Muscle of leg (tissue), 11 donors: ENCODE results near the gene ABTB2. TPM values are rescaled to one million over a fixed set of nuclear protein-coding genes. Genes with fewer than 3 reads are reported as not detected.

ENCODE experiments used
- DNase-seq: peaks from one replicate; pipeline ENCODE4 v3.0.0; 2013
- H3K27ac ChIP-seq: one replicate; pipeline ENCODE4 v1.5.1; 2013; ENCODE audit warnings: mild to moderate bottlenecking, low read length, control low read depth
- H3K27me3 ChIP-seq: one replicate; pipeline ENCODE4 v1.6.1; 2013; ENCODE audit warnings: low read length; ENCODE audit not compliant: control insufficient read depth, insufficient read depth
- H3K36me3 ChIP-seq: one replicate; pipeline ENCODE4 v1.6.1; 2013; ENCODE audit warnings: low read length; ENCODE audit not compliant: control insufficient read depth, insufficient read depth
- H3K4me1 ChIP-seq: one replicate; pipeline ENCODE4 v1.6.1; 2013; ENCODE audit warnings: low read length; ENCODE audit not compliant: control insufficient read depth, insufficient read depth
- H3K4me3 ChIP-seq: one replicate; pipeline ENCODE4 v1.5.1; 2013; ENCODE audit warnings: low read length, control low read depth
- H3K9me3 ChIP-seq: replicated peaks from 2 replicates; pipeline ENCODE4 v1.6.1; 2013; ENCODE audit warnings: low read depth, low read length; ENCODE audit not compliant: control insufficient read depth
- WGBS: methylation state at CpG from one replicate; pipeline ENCODE4 v1.1.5; 2013; ENCODE audit warnings: missing lambda C conversion rate; ENCODE audit not compliant: insufficient coverage; 5-methylcytosine and 5-hydroxymethylcytosine counted together
- polyA plus RNA-seq, 8 donors: library from polyadenylated mRNA; unstranded; fragments of 120-200 nt; gene quantifications; one replicate each; pipeline versions ENCODE4 v1.2.1 to v1.2.3, GENCODE V29; 2013; ENCODE audit warnings: inconsistent platforms in 1 of 8, low replicate concordance in 1 of 8; ENCODE audit not compliant: insufficient read length in 8 of 8, insufficient read depth in 1 of 8
- total RNA-seq: library from RNA; stranded (reverse); fragments of 120-200 nt; gene quantifications from one replicate; pipeline ENCODE4 v1.2.4, GENCODE V29; 2013

Gene ABTB2
- total and polyA plus RNA-seq, 9 donors = 3.5 to 8.5 (median 6.5) TPM

DNA sequence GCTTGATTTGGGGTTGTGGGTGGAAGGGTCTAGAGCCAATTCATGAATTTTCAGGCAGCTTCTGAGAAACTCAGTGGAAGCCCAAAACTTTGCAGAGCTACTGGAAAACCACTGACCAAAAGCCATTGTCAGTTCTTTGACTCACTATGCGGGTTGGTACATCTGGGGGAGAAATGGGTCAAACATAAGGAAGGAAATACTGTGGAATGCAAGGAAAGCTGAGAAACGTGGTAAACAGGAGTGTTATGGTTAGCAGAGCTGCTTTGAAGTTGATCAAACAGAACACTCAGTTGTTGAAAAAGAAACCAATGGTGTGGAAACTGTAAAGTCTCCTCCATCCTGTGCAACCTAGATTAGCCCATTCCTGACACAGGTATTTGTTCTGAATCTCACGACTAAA lies 6.3 kb upstream of the ABTB2 start:
- Histone ChIP-seq H3K4me1 (peaks cover under 1% of the 10 kb centered on the region), H3K4me3 (no peak overlapping the region), H3K27ac (no peak overlapping the region), H3K27me3 (peaks cover 10% of the 10 kb centered on the region), H3K9me3 (no peaks in the 10 kb centered on the region), H3K36me3 (no peaks in the 10 kb centered on the region)
- DNase-seq = no peak
- WGBS = 0% methylated on average over 1 of the region's 3 CpGs

DNA sequence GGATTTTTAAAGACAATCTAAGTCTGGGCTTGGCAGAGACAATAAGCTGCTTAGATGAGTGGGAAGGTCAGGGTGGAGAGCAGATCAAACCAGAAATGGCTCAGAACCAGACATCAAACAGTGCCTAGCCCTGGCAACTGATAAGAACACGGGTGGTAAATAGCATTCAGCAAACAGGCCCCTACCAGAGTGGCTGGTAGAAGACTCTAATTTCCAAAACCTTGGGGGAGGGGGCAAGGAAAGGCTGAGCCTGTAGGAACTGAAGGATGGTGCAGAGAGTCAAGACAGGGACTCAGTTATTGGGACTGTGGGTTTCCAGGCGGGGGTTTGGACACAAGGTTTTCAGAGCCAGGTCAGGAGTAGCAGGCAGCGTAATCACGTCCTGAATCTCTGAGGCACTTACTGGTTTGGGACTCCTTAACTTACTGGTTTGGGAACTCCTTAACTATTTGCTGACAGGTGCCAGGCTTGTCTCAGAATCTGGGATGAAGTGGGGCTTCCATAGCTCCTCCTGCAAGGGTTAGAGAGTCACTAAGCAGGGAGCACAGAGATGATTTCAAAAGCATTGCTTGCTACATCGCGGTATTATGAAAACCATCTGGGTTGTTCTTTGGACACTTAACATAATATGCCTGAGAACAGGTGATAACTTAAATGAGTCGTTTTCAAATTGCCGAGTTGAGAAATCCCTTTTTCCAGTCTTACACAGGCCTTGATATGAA lies 5.7 kb upstream of the ABTB2 start:
- 49% methylated on average over 4 of the region's 8 CpGs for WGBS
- no peaks in the 10 kb centered on the region for H3K9me3 ChIP-seq
- H3K27me3 ChIP-seq = peaks cover 11% of the 10 kb centered on the region
- H3K4me3 ChIP-seq = no peak overlapping the region
- no peak for DNase-seq
- no peak overlapping the region for H3K27ac ChIP-seq
- H3K36me3 ChIP-seq = no peaks in the 10 kb centered on the region
- H3K4me1 ChIP-seq = peaks cover 6% of the 10 kb centered on the region

DNA sequence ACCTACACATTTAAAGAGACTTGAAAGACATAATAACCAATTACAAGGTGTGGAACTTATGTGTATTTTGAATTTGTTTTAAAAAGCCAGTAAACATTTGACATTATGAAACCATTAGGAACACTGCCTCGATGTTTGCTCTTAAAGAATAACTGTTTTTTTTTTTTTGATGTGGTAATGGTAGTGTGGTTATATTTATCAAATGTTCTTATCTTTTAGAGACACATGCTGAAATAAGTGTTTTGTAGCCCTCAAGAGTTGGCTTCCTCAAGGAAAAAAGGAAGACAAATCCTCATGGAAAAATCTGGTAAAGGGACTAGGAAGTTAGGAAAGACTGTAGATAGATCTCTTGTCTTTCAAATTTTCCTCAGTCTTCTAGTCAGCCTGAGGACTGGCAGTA lies 2.2 kb upstream of the ABTB2 start:
- Histone ChIP-seq H3K9me3 (no peaks in the 10 kb centered on the region), H3K27ac (no peak overlapping the region), H3K36me3 (no peaks in the 10 kb centered on the region), H3K4me1 (peaks cover 29% of the 10 kb centered on the region), H3K4me3 (no peak overlapping the region), H3K27me3 (peaks cover 24% of the 10 kb centered on the region)
- no peak for DNase-seq
- no CpG with 5 or more reads among the region's 1 CpG for WGBS

DNA sequence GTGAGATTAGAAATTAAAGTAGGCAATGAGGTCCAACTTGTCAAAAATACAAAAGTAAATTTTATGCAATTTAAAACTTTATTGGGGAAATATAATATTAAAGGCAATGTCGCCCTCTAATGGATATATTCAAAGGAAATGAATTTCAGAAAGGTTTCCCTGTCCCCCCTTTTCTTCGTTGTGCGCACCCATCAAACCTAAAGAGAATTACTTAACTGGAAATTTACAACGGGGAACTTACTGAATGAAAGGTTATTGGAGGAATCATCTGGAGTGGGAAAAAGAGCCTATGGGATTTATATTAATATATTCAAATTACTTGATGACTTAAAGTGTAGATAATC lies 1.7 kb upstream of the ABTB2 start:
- Histone ChIP-seq H3K9me3 (no peaks in the 10 kb centered on the region), H3K36me3 (no peaks in the 10 kb centered on the region), H3K4me3 (peak overlapping the region; percentile 54), H3K4me1 (peaks cover 29% of the 10 kb centered on the region), H3K27ac (no peak overlapping the region), H3K27me3 (peaks cover 24% of the 10 kb centered on the region)
- no CpG with 5 or more reads among the region's 4 CpGs for WGBS
- DNase-seq = no peak

DNA sequence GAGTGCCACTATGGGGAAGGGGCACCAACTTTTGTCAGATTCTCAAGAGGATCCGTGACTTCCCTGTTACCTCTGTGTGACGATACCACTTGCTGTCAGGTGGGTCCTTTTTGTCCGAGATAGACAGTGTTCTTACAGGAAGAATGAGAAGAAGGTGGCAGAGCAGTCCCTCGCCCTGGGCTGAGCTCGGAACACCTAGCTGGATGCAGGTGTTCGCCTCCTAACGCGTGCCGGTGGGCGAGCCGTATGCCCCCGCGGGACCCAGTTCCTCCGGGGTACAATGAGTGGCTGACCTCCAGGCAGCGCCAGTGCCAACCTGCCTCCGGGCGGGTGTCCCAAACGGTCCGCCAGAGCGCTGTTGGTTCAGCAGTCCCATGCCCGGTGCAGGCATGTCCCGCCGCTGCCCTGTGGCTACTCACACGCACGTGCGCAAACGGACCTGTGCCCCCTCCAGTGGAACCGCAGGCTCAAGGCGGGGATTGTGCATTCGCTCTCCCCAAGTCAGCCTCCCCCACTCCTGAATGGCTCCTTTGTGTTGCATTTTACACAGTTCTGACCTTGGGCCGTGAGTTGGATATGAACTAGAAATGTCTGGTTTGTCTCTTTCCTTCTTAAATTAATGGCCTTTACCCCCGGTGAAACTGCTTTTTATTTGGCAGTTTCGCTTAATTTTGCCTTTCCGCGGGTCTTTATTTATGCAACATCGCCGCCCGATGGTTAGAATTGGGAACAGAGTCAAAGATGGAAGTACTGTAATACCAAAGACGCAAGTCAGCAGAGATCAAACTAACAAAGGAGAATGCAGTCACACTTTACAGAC lies 1.1 kb upstream of the ABTB2 start:
- H3K4me1 ChIP-seq = peaks cover 29% of the 10 kb centered on the region
- peak; percentile 93 for DNase-seq
- peak overlapping the region; percentile 76 for H3K27ac ChIP-seq
- H3K9me3 ChIP-seq = no peaks in the 10 kb centered on the region
- WGBS = under 1% methylated on average over 30 of the region's 39 CpGs
- peak overlapping the region; percentile 54 for H3K4me3 ChIP-seq
- H3K27me3 ChIP-seq = peaks cover 24% of the 10 kb centered on the region
- H3K36me3 ChIP-seq = no peaks in the 10 kb centered on the region

DNA sequence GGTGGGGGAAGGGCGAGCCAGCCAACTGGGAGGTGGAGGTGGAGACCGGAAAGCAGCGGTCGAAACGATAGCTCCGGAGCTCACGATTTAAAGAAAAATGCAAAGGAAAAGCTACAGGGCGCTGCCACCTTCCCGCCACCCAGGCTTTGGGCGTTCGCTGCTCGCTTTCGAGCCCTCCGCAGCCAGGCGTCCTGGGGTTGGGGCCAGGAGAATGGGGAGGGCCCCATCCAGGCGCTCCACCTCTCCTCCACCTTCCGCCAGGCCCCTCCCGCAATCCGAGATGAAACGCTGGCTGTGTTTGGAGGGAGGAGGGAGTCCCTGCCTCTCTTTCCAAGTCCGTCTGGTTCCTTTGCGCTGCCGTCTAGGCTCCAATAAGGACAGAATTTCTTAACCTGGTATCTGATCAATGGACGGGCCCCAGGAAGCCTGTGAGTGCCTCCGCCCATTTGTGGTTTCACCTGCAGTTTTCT lies 483 bp upstream of the ABTB2 start:
- DNase-seq = peak; percentile 87
- WGBS = 0% methylated on average over 6 of the region's 25 CpGs
- Histone ChIP-seq H3K4me3 (peak overlapping the region; percentile 54), H3K27me3 (peaks cover 21% of the 10 kb centered on the region), H3K4me1 (peaks cover 29% of the 10 kb centered on the region), H3K36me3 (no peaks in the 10 kb centered on the region), H3K27ac (peak overlapping the region; percentile 76), H3K9me3 (no peaks in the 10 kb centered on the region)

DNA sequence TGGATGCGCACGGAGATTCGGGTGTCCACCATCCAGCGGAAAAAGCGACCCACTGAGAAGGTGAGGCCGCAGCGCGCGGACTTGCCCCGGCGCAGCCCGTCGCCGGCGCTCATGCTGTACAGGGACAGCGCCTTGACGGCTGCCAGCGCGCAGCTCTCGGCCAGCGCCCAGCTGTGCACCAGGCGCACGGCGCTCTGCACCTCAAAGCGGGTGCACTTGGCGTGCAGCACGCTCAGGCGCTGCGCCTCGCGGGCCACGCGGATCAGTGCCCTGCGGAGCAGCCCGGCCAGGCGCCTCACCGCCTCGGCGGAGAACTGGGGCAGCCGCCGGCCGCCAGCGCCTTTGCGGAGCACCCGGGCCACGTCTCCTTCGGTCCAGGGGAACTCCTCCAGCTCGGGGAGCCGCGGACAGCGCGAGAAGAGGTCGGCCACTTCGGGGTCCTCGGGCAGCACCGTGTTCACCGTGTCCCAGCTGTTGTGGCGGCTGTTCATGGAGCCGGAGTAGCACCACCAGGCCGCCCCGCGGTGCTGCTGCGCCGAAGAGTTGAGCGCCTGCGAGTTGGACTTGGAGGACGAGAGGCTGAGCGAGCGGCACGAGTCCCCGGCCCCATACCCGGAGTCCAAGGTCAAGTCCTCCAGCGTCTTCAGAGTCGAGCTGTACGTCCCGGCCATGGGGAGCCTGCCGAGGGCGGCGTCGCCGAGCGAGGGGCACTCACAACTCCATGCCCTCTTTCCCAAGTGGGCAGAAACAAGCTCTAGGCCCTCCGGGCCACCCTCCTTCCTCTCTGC lies 703 bp downstream of the ABTB2 start:
- peak overlapping the region; percentile 70 for H3K27ac ChIP-seq
- H3K9me3 ChIP-seq = no peaks in the 10 kb centered on the region
- WGBS = under 1% methylated on average over 83 of the region's 83 CpGs
- peaks cover 29% of the 10 kb centered on the region for H3K4me1 ChIP-seq
- peak overlapping the region; percentile 68 for H3K4me3 ChIP-seq
- peak; percentile 73 for DNase-seq
- H3K36me3 ChIP-seq = no peaks in the 10 kb centered on the region
- peaks cover 21% of the 10 kb centered on the region for H3K27me3 ChIP-seq

DNA sequence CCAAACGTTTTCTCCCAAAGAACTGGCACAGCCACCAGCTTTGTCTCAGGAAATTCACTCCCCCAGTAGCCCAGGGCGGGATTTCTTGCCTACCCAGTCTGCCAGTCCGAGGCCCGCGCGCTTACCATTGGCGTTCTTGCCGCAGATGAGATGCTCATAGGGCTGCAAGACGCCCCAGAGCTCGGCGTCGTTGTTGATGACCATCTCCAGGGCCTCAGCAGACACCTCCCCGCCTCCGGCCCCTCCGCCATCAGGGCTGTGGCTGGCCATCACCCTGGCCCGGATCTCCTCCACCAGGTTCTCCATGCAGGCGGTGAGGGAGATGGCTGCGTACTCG lies 1.3 kb downstream of the ABTB2 start:
- Histone ChIP-seq H3K4me1 (peaks cover 29% of the 10 kb centered on the region), H3K36me3 (no peaks in the 10 kb centered on the region), H3K9me3 (no peaks in the 10 kb centered on the region), H3K27me3 (peaks cover 17% of the 10 kb centered on the region), H3K4me3 (peak overlapping the region; percentile 68), H3K27ac (no peak overlapping the region)
- 1% methylated on average over 16 of the region's 19 CpGs for WGBS
- DNase-seq = no peak

DNA sequence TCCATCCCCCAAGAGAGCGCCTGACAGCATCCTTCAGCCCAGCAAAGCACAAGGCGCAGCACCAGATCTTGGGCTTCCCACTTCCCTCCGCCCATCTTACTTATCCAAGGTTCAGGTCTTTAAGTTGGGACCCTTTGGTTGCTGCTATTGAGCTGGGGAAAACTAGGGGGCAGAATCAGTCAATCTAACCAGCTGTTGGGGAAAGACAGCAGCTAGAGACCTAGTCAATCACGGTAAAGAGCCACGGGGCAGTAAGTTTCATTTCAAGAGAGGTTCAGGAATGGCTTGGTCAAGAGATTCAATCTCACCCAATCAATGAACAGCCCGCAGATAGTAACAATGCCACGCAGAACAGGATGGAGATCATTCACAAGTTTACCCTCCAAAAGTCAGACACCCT lies 1.7 kb downstream of the ABTB2 start:
- no peak overlapping the region for H3K27ac ChIP-seq
- DNase-seq = no peak
- peaks cover 16% of the 10 kb centered on the region for H3K27me3 ChIP-seq
- WGBS = 13% methylated on average over 3 of the region's 7 CpGs
- H3K4me1 ChIP-seq = peaks cover 29% of the 10 kb centered on the region
- no peaks in the 10 kb centered on the region for H3K36me3 ChIP-seq
- peak overlapping the region; percentile 68 for H3K4me3 ChIP-seq
- H3K9me3 ChIP-seq = no peaks in the 10 kb centered on the region

DNA sequence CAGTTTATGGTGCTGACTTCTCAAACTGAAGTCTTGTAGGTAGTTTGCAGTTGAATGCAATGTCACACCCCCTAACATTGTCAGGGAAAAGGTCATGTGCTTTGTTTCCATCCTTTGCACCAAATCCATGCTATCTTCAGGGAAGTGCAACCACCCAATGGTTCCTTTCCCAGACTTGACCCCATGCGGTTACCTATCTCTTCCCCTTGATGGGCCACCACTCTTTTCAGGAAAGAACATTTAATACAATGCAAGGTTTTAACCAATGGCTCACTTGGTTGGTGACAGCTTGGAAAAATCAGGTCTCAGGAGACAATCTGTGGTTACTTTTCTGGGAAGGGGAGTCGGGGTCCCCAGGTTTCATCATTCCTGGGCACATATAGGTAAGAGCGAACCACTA lies 2.1 kb downstream of the ABTB2 start:
- WGBS = 33% methylated on average over 1 of the region's 3 CpGs
- Histone ChIP-seq H3K4me3 (peak overlapping the region; percentile 68), H3K36me3 (no peaks in the 10 kb centered on the region), H3K27me3 (peaks cover 16% of the 10 kb centered on the region), H3K4me1 (peaks cover 29% of the 10 kb centered on the region), H3K9me3 (no peaks in the 10 kb centered on the region), H3K27ac (no peak overlapping the region)
- DNase-seq = no peak
